HG02938 (cell line): ENCODE data around the gene NCCRP1.
"Not testable (repeated sequence)": the region's sequence is repeated elsewhere in the genome, so short reads cannot be mapped to it uniquely, and the experiment has no call there.

Experiments
- ATAC-seq: cut with Tn5 transposase; IDR thresholded peaks from one replicate; pipeline ENCODE4 v1.9.1; 2021; ENCODE audit warnings: mild to moderate bottlenecking, moderate library complexity; ENCODE audit not compliant: unreplicated experiment

The NCCRP1 gene

GRCh38 chr19:39205449-39205764 lies 8.6 kb downstream of the NCCRP1 start:
- ATAC-seq, result no peak

- no peak for ATAC-seq
These were observed 9.4 kb downstream of the NCCRP1 start for GRCh38 chr19:39206122-39206521.

- ATAC-seq, result no peak
These were observed 10.6 kb downstream of the NCCRP1 start for GRCh38 chr19:39207293-39207836.

GRCh38 chr19:39208175-39208795 lies 11.5 kb downstream of the NCCRP1 start:
- no peak for ATAC-seq

GRCh38 chr19:39209196-39209595 lies 12.4 kb downstream of the NCCRP1 start:
- no peak for ATAC-seq

- ATAC-seq, result no peak
These were observed 15.1 kb downstream of the NCCRP1 start for GRCh38 chr19:39211731-39212374.

- ATAC-seq, result no peak
These were observed 15.6 kb downstream of the NCCRP1 start for GRCh38 chr19:39212375-39212742.

GRCh38 chr19:39215323-39215722 lies 18.6 kb downstream of the NCCRP1 start:
- not testable (repeated sequence) for ATAC-seq

- ATAC-seq, result no peak
These were observed 20.3 kb downstream of the NCCRP1 start for GRCh38 chr19:39217094-39217493.

- no peak for ATAC-seq
These were observed 21.7 kb downstream of the NCCRP1 start for GRCh38 chr19:39218230-39219007.

GRCh38 chr19:39219108-39219507 lies 22.3 kb downstream of the NCCRP1 start:
- not testable (repeated sequence) for ATAC-seq

- ATAC-seq, result no peak
These were observed 27.0 kb downstream of the NCCRP1 start for GRCh38 chr19:39223703-39224279.

GRCh38 chr19:39224910-39225309 lies 28.1 kb downstream of the NCCRP1 start:
- no peak for ATAC-seq

- no peak for ATAC-seq
These were observed 33.5 kb downstream of the NCCRP1 start for GRCh38 chr19:39230096-39230764.

GRCh38 chr19:39232708-39233107 lies 35.9 kb downstream of the NCCRP1 start:
- ATAC-seq, result no peak

GRCh38 chr19:39236527-39236926 lies 39.8 kb downstream of the NCCRP1 start:
- ATAC-seq, result no peak

GRCh38 chr19:39237200-39238184 lies 40.7 kb downstream of the NCCRP1 start:
- no peak for ATAC-seq

- no peak for ATAC-seq
These were observed 41.4 kb downstream of the NCCRP1 start for GRCh38 chr19:39238209-39238608.

GRCh38 chr19:39238944-39239343 lies 42.2 kb downstream of the NCCRP1 start:
- no peak for ATAC-seq

GRCh38 chr19:39240421-39240820 lies 43.7 kb downstream of the NCCRP1 start:
- no peak for ATAC-seq
